ENCODE measurements around the gene PAX6.

Gene PAX6

DNA sequence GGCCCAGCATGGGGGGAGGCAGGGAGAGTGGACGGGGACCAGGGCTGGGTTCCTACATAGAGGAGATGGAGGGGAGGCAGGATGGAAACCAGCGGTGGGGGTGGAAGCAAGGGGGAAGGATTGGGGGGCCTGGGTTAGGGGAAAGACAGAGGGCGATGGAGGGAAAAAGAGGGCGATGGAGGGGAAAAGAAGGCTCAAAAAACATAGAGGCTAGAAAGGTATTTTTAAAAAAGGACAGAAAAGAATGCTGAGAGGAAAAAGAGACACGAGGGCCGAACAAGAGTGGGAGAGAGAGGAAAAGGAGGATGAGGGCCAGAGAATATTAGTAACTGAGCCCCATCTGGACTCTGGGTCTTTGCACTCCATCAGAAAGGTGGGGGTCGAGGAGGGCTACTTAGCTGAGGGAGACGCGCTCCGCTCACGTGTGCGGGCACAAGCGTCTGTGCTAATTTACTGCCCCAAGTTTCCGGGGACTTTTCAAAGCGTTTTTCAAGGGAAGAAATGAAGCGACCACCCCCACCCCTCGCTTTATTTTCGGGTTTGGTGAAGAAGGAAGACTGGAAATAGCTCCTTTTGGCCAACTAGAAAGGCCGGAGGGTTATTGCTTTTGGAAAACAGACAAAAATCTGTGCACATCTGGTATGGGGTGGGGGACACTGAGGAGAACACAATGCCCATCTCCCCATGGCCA lies 14.5 kb downstream of the PAX6 start:
- no peak for DNase-seq

DNA sequence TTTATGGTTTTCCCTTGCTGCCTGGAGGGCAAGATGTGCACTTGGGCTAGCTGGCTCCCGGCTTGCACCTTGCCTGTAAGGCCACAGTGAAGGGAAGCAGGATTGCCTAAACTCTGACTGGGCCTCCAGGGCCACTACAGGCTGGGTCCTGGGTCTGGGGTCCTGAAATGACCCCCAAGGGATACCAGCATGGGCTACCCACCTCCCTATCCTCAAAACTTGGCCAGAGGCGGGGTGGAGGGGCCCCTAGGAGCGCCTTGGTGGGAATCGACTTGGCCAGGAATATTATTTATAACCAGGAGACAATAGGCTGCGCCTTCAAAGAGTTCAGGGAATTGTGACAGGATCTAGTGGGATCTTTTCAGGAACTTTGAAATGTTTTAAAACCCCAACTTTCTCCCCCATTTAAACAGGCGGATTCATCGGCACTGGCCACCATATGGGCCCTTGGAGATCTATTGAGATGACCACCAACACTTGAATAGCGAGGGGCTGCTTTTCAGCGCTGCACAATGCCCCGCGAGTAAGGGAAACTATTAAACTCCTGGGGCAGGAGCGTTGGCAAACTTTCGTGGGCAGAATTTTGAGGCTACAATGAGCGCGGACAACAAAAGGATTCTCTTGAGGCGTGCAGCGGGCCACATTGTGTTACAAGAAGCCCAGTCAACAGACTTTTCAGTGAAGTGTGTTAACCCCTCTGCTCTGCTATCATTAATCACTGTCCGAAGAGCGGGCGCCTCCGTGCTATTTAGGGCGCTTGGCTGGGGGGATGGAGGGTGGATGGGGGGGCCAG lies 15.2 kb downstream of the PAX6 start:
- DNase-seq: no peak

DNA sequence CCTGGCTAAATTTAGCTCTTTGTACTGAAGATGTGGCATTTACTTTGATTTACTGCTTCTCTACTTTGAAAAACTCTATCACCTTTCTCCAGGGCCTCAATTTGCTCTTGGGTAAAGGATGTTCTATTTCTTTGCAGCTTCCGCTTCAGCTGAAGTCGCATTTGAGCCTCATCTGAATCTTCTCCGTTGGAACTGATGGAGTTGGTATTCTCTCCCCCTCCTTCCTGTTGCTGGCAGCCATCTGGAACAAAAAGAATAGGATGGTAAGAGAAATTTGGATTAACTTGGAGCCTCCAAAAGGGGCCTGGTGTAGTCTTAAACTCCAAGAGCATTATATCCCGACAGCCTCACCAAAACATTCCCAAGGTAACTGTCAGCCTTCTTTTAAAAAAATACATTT lies 16.6 kb downstream of the PAX6 start:
- DNase-seq: no peak

DNA sequence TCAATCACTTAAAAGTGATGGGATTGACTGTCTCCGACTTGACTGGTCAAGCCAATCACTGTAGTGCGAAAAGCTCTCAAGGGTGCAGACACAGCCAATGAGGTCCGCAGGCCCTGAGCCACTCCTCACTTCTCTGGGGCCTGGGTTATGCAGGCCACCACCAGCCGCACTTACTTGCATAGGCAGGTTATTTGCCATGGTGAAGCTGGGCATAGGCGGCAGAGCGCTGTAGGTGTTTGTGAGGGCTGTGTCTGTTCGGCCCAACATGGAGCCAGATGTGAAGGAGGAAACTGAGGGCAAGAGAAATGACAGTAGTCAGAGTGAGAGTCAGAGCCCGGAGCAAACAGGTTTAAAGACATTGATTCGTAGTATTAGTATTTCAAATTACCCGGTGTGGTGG lies 17.9 kb downstream of the PAX6 start:
- DNase-seq: no peak

DNA sequence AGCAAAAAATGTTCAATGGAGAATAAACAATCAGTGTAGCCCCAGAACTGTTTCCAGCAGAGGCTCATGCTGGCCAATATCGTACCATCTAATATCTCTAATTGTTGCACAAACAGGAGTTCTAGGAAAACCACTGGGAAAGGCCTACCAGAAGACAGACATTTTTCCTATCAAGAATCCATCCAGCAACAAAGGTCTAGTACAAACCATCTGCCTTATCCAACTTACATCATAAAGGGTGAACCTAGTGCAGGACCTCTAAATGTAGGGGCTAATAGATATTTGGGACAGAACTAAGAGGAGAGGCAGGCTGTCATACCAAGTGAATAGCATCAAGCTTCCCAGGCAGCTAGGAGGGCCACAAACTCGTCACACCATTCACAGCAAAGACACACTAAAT lies 18.7 kb downstream of the PAX6 start:
- no peak for DNase-seq

DNA sequence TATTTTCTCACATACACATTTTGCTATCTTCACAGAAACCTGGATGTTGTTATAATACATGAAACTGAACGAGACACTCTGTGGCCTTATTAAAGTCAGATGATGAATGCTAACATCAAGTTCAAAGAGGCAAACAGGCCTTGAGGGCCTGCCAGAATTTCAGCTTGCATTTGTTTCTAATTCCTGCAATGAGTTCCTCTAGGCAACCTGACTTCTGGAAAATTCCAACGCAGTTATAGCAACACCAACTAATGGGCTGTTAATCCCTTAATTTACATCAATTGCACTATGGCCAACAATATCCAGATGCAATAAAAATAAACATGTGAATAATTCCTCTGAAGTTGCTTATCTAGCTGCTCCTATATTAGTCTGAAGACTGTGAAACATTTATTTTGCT lies 19.1 kb downstream of the PAX6 start:
- no peak for DNase-seq

DNA sequence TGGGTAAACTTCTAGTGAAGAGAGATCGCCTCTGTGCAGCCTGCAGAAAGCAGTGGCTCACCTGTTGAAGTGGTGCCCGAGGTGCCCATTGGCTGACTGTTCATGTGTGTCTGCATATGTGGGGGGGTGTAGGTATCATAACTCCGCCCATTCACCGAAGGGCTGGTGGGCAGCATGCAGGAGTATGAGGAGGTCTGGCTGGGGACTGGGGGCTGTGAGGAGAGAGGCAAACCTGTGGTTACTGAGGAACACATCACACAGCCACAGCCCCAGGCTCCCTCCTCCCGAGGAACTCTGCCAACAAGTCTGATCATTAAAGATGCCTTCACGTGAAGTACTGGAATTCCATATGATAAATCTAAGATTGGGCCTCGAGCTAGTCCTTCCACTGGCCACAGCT lies 20.5 kb downstream of the PAX6 start:
- no peak for DNase-seq

DNA sequence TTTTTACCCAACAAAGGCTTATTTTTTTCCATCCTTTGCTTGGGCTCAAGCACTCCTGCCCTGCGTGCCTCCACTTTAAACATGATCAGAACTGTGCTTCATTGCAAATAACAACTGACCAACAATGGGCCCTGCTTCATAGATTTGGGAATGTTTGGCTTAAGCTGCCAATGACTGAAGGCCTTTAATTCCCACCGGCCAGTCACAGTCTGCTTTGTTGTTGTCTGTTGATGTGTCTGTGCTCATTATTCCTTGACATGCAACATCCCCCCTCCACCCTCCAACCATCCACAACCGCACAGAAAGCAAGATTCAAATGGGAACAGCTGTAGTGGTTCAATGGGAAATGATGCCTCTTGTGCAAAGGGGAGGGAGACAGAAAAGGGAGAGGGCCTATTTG lies 23.0 kb downstream of the PAX6 start:
- DNase-seq: no peak

DNA sequence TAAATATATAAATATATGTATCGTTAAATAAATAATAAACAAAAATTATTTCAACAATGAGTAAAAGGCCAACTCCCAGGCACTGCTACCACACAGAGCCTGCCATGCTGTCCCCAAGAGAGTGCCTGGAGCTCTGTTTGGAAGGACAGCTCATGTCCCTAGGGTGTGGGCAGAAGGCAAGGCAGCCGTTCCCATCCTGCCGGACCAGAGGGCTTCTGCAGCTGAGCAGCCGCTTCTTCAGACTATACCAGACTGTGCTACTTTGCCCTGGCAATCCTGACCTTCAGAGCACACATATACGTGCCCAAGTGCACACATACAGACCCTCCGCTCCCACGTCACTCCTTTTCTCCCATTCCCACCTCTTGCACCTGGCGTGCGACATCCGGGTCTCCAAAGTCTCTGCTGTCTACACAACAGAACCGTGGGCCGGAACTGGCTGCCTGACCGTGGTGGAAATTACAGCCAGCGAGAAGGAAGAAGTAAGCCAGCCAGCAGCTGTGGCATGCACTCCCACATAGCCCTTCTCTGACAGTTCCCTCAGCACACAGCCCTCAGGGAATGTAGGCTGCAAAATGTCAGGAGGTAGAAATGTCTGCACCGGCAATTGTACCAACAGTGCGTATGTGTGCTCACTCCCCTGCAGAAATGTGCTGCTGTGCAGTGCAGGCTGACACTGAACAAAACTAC lies 24.0 kb downstream of the PAX6 start:
- no peak for DNase-seq

DNA sequence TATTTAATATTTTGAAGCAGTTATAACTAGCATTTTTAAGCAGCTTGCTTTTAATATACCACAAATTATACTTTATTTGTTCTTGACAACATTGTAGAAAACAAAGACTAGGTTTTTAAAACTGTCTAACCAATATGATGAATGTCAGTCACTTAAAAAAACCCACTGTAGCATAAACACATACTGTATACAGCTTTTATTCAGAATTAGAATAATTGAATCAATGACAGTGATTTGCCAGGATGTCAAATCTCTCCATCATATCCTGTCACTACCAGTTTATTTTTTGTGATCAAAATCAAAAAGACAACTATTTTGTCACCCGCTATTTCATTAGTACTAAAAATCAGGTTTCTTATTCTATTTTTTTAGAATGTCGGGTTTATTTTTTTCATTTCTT lies 26.5 kb downstream of the PAX6 start:
- DNase-seq: no peak

DNA sequence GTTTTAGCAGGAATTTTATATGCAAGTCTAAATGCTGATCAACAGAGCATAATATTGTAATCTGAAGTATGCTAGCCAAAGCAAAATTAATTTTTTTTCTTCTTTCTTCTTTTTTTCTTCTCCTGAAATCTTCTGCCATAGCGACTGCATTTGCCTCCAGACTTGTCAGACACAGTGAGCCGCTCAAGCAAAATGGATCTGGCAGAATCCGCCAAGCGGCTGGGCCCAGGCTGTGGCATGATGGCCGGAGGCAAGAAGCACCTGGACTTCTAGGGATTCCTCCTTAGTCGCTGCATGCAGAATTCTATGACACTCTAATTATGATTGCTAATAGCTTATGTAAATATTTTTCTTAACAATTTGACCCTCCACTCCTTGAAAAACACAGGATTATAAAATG lies 27.9 kb downstream of the PAX6 start:
- DNase-seq: no peak

DNA sequence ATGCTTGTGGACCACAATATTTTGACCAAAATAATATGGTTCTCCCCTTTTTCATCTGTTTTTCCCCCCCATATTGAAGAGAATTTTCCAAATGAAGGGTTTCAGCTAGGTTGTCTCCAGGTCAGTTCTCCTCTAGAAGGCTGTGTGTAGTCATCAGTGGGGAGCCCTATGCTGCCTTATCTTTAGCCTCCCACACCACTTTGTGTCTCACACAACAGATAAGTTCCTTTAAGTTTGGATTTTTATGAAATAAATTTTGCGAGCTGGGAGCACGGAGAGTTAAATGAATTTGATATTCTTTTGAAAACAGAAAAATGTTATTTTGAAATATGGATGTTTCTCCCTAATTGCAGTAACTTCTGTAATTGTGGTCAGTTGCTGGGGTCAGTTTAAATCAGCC lies 28.9 kb downstream of the PAX6 start:
- no peak for DNase-seq

DNA sequence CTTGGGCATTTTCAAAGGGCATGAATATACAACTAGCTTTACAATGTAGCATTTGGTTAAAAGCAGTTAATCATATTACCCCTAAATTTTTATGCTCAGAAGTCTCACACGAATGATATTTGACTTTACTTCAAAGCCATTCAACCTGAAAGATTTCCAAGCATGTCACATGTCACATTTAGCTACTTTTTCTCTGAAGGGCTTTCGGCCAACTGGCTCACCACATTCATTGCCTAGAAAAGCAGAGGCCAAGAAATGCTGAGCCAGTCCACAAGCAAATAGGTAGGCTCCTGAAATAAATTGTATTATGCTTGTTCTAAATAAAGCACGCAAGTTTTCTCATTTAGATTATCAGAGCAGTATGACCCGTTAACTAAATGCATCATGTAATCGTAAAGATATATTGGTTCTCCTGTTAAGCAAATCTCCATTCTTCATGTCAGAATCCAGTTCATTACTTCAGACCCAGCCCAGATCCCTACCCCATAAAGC lies 30.6 kb downstream of the PAX6 start:
- DNase-seq: no peak

DNA sequence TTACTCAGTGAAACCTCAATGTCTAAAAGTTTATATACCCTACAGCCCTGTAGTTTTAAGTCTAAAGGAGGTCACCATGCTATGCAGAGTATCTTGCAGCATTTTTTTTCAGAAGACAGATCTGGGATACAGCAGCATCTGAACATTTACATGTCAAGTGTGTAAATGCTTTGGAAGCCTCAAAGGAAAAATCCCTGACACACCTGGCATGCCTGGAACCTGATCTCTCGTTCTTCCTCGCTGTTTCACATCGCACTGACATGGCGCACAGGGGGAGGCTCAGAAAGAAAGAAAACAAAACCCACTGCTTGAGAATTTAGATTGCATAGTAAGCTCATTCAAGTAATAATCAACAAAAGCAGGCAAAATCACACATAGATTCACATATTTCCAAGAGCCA lies 31.0 kb downstream of the PAX6 start:
- no peak for DNase-seq

DNA sequence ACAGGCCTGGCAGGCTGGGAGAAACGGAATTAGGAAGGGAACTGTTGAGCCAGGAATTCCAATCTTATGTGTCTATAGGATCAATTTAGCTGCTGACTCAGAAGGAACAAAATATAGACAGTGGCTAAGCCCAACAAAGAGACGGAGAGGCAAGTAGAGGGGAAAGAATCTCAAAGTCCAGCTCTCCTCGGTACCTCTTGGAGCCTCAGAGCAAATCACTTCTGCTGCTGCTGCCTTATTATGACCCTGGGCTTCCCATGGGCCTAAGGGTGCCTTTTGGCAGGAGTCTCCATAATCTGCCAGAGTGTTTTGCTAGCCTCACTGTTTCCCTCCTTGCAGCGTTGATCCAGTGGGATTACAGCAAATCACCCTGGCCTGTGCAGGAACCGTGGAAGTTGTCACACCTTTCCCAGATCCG lies 31.7 kb downstream of the PAX6 start:
- DNase-seq: no peak

DNA sequence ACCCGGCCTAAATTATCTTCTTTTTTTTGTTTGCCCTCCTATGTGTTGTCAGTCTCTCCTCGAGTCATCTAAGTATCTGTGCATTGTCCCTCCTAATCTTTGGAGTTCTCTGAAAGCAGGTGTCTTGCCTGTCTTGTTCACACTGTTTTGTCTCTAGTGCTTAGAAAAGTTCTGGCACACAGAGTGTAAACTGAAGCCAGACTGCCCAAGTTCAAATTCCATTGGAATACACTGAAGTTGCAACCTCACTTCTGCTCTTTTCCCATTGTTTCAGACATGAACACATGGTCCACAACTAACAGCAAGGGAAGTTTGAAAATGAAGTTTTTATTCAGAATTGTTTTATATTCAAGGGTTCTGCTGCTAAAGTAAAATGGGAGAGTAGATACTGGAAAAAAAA lies 38.7 kb downstream of the PAX6 start:
- no peak for DNase-seq

DNA sequence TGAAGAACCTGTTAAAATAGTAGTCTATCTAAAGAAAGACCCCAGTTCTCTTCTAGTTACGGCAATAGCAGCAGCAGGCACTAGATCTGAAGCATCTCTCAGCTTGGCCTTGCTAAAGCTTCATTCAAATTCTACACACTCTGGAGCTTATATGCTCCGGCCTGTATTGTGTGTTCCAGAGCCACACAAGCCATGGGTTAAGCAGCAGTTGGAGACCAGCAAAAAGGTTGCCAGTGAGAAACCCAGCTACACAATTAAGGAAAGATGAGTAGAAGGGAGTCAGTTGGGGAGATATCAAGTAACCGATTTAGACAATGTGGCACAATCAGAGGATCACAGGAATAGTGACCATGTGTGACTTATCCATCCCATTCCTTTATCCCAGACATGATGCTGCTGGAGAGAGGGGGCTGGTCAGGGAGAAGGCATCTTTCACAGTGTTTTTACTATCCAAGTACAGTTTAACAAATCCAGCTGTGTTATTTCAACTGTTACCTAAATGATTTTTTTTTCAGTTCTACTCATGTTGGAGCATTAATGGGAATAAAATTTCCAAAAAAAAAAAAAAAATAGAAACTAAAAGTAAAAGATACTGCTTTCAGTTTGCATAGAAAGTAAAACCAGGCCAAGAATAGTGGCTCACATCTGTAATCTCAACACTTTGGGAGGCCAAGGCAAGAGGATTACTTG lies 41.0 kb downstream of the PAX6 start:
- DNase-seq: no peak

DNA sequence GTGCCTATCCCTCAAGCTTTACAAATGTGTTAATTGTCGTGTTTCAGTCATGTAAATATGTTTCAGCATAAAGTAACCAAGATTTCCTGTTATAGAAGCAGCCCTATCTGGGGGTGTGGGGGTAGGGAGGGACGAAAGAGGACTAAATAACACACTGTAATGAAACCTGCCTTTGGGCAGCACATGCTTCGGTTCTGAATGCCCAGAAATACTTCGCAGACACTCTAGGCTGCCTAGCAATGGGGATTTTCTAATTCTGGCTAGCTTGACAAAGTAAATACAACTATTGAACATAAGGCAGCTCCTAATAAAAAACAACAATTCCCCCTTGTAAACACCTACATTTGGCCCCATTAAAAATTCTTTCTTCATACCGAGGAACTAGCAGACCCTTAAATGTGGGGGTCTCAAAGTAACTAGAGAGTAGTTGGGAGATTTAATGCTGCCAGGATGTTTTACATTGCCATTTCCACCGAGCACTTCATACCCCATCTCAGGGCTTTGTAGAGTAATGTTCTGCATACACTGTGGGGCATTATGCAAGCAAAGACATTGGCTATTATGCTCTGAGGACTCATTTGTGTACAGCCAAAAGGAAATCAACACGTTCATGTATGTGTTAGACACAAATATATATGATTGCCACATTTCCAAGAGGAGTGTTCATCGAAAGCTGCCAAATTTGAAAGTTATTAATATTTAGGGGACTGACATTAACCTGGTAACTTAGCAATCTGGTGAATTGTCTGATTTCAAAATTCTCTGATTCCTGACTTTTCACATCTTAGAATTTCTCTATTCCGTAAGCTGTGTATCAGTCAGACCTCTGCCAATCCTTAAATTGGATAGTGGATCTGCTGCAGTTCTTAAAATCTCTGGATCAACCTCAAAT lies 42.1 kb downstream of the PAX6 start:
- no peak for DNase-seq

DNA sequence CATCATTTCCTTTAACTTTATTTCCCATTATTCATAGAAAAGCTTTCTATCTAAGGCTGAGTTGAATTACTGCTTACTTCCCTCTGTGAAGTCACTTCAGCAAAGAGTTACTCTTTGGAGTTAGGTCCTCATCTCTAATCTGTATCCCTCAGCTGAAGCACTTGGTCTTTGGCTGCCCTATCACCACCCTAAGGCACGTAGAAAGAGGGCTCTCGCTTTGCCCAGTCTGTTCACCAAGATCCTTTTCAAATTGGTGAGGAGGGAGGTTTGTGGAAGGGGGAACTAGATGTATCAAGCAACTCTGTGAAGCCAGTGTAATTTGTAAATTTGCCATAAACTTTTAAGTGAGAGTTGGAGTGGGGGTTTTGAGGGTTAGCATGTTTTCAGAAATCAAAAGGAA lies 43.4 kb downstream of the PAX6 start:
- no peak for DNase-seq

DNA sequence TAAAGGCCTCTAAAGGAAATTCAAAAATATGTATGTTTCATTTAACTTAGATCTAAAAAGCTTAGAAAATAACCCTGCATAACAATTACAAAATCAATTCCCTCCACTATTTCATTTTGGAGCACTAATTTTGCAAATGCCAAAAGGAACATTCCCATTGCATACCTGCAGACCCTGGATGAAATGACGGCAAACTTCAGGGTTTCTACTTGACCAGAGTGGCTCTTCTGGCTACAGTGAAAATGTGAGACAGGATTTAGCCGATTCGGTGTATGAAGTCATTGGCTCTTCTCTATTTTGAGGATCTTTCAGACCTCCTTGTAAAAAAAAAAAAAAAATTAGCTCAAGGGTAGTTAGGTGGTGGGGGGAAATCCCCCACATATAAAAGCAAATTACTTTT lies 44.1 kb downstream of the PAX6 start:
- no peak for DNase-seq

DNA sequence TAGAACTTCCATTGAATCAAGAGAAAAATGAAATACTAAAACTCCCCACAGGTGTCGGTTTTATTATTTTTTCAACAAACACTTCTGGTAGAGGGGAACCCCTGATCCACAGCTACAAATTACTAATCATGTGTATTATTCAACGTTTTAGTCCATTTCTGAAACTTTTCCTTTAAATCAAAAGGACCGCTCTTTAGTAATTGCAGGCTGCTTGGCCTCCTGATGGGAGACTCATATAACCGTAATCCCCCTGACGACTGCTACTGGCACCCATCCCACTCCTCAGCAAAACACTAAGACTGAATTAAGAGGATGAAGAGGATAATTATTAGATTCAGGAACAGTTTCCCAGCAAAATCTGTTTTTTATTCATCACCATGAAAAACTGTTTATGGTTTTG lies 46.4 kb downstream of the PAX6 start:
- no peak for DNase-seq

DNA sequence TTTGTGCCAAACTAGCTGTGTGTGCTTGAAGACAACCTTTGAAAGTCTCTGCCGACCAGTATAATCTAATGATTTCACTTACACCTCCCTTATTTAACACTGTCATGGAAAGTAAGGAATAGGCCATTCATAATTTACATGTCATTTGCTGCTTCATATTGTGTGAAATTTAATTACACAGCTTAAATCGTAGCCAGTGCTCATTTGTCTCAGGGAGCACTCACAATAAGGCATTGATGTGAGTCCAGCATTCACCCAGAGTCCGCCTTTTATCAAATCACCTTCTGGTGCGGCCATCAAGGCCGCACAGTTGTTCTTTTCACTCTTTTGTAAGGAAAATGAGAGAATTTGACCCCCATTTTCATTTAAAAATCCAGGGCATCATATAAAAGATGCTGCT lies 46.9 kb downstream of the PAX6 start:
- no peak for DNase-seq

Data from NCI-H526 (cell line).